Measurements from ENCODE around the gene KIF20B. TPM values are rescaled to one million over a fixed set of nuclear protein-coding genes. Genes with fewer than 3 reads are reported as not detected.

KIF20B gene
- total RNA-seq, 1 experiment from 2014 or later = 50.2 TPM

GRCh38 chr10:89702121-89702480 lies 711 bp downstream of the KIF20B start (continued):
- TF ChIP-seq REST (IDR thresholded peaks at IDR 0.05; ENCODE audit: low read depth) = no peak

- no TSS peak for BruUV-seq (replicated peaks)
- H3K9me2 ChIP-seq (ENCODE audit: insufficient read depth) = no peaks in the 10 kb centered on the region
- RAD21 ChIA-PET (ENCODE audit: low non-redundant PET in 1 of 2, low total read pairs in 2 of 2, uncharacterized antibody in 2 of 2, unreplicated experiment in 2 of 2) = no interaction called here
- no peaks in the 10 kb centered on the region for H3K9me3 ChIP-seq (ENCODE audit: control insufficient read depth in 1 of 2, insufficient read depth in 1 of 2, low read depth in 1 of 2, low read length in 2 of 2)
- ATAC-seq (no peak), DNase-seq (ENCODE audit: low read depth, low spot score) (no peak)
- H2AFZ ChIP-seq (ENCODE audit: low read depth, low read length, poor library complexity, severe bottlenecking) = no peak overlapping the region
- H3K4me2 ChIP-seq (ENCODE audit: low read length) = no peak overlapping the region
- no peak for TF ChIP-seq ZFX (IDR thresholded peaks at IDR 0.05)
- POLR2A ChIA-PET = no interaction called here
- intact Hi-C loops (cut with micrococcal nuclease) = no loop called here
- H3K27me3 ChIP-seq (ENCODE audit: insufficient read depth, low read length) = no peaks in the 10 kb centered on the region
- H3K36me3 ChIP-seq (ENCODE audit: control insufficient read depth in 1 of 2, insufficient read depth in 2 of 2, low read length in 2 of 2) = peaks cover 0 to 10% of the 10 kb centered on the region in 2 experiments; a peak in 1 of 4 replicates
- H4K20me1 ChIP-seq (ENCODE audit: insufficient read depth) = no peaks in the 10 kb centered on the region
- H3K4me3 ChIP-seq (replicated peaks in 1 of 2; ENCODE audit: low read depth in 1 of 2, low read length in 2 of 2) = no peak overlapping the region
- CTCF ChIA-PET = no interaction called here
- H3K27ac ChIP-seq (ENCODE audit: low read depth, low read length) = no peak overlapping the region
- H3K79me2 ChIP-seq (ENCODE audit: insufficient read depth, low read length) = peaks cover 91% of the 10 kb centered on the region
- peaks cover 6 to 16% of the 10 kb centered on the region in 2 experiments for H3K4me1 ChIP-seq (ENCODE audit: control insufficient read depth in 1 of 2, insufficient read depth in 2 of 2, low read length in 2 of 2)
- no peak overlapping the region for H3K9ac ChIP-seq (ENCODE audit: low read length)
These were observed 4.1 kb downstream of the KIF20B start for GRCh38 chr10:89705466-89705865.

- Histone ChIP-seq H3K4me1 (ENCODE audit: control insufficient read depth in 1 of 2, insufficient read depth in 2 of 2, low read length in 2 of 2) (peaks cover 4 to 13% of the 10 kb centered on the region in 2 experiments), H3K27ac (ENCODE audit: low read depth, low read length) (no peak overlapping the region), H3K27me3 (ENCODE audit: insufficient read depth, low read length) (no peaks in the 10 kb centered on the region), H2AFZ (ENCODE audit: low read depth, low read length, poor library complexity, severe bottlenecking) (no peak overlapping the region), H3K36me3 (ENCODE audit: control insufficient read depth in 1 of 2, insufficient read depth in 2 of 2, low read length in 2 of 2) (peaks cover under 1 to 11% of the 10 kb centered on the region in 2 experiments; a peak in 3 of 4 replicates), H3K4me3 (replicated peaks in 1 of 2; ENCODE audit: low read depth in 1 of 2, low read length in 2 of 2) (no peak overlapping the region), H3K79me2 (ENCODE audit: insufficient read depth, low read length) (peaks cover 96% of the 10 kb centered on the region), H4K20me1 (ENCODE audit: insufficient read depth) (0 out of 2 replicates have a peak, but pooled peaks cover 3% of the 10 kb centered on the region), H3K9ac (ENCODE audit: low read length) (no peak overlapping the region), H3K9me3 (ENCODE audit: control insufficient read depth in 1 of 2, insufficient read depth in 1 of 2, low read depth in 1 of 2, low read length in 2 of 2) (no peaks in the 10 kb centered on the region), H3K9me2 (ENCODE audit: insufficient read depth) (no peaks in the 10 kb centered on the region), H3K4me2 (ENCODE audit: low read length) (no peak overlapping the region)
- no TSS peak for BruUV-seq (replicated peaks)
- POLR2A ChIA-PET = no interaction called here
- intact Hi-C loops (cut with micrococcal nuclease) = no loop called here
- DNase-seq (ENCODE audit: low read depth, low spot score) (no peak), ATAC-seq (no peak)
- RAD21 ChIA-PET (ENCODE audit: low non-redundant PET in 1 of 2, low total read pairs in 2 of 2, uncharacterized antibody in 2 of 2, unreplicated experiment in 2 of 2) = no interaction called here
- CTCF ChIA-PET = no interaction called here
- no peak for TF ChIP-seq ZFX (IDR thresholded peaks at IDR 0.05)
- TF ChIP-seq SP1 (IDR thresholded peaks at IDR 0.05; ENCODE audit: low read depth) = no peak
- no peak for TF ChIP-seq MAX (IDR thresholded peaks at IDR 0.05)
- no peak for TF ChIP-seq YY1 (IDR thresholded peaks at IDR 0.05; ENCODE audit: extremely low read depth, insufficient replicate concordance, low read depth, low read length)
- TF ChIP-seq EZH2 (IDR thresholded peaks at IDR 0.05) = no peak
- no peak for TF ChIP-seq ELF1 (IDR thresholded peaks at IDR 0.05; ENCODE audit: borderline replicate concordance, low read depth)
- TF ChIP-seq EGR1 (IDR thresholded peaks at IDR 0.05; ENCODE audit: low read depth) = no peak
- no peak for TF ChIP-seq CBX3 (IDR thresholded peaks at IDR 0.05; ENCODE audit: low read depth)
- TF ChIP-seq ZBTB33 (IDR thresholded peaks at IDR 0.05; ENCODE audit: extremely low read depth, insufficient replicate concordance, low read length) = no peak
- TF ChIP-seq RAD21 (IDR thresholded peaks at IDR 0.05; ENCODE audit: low read depth) = no peak
- no peak for TF ChIP-seq CEBPB (IDR thresholded peaks at IDR 0.05; ENCODE audit: low read depth)
- TF ChIP-seq FOSL1 (IDR thresholded peaks at IDR 0.05; ENCODE audit: low read depth) = no peak
- TF ChIP-seq SIN3A (IDR thresholded peaks at IDR 0.05; ENCODE audit: low read depth) = no peak
- TF ChIP-seq EZH2phosphoT487 (IDR thresholded peaks at IDR 0.05; ENCODE audit: borderline replicate concordance) = no peak
- TF ChIP-seq JUND (IDR thresholded peaks at IDR 0.05) = no peak
These were observed 4.6 kb downstream of the KIF20B start for GRCh38 chr10:89706011-89706410.
